Superior temporal gyrus (tissue), 1 donor: ENCODE results near the gene SLC22A15.
"Not testable (repeated sequence)": the region's sequence is repeated elsewhere in the genome, so short reads cannot be mapped to it uniquely, and the experiment has no call there.

Experiments
- DNase-seq: peaks from one replicate; pipeline ENCODE4 v3.0.0-alpha.2; 2016; ENCODE audit errors: extremely low spot score

The SLC22A15 gene

GRCh38 chr1:116031302-116031835, 55.1 kb downstream of the SLC22A15 start:
- no peak for DNase-seq

GRCh38 chr1:116033322-116033721, 57.0 kb downstream of the SLC22A15 start:
- DNase-seq: peak; percentile 93

- peak; percentile 6 for DNase-seq
Observed at GRCh38 chr1:116036255-116036654, 59.9 kb downstream of the SLC22A15 start.

- DNase-seq: no peak
Observed at GRCh38 chr1:116038679-116039078, 62.4 kb downstream of the SLC22A15 start.

GRCh38 chr1:116044071-116044470, 67.8 kb downstream of the SLC22A15 start:
- DNase-seq: no peak

GRCh38 chr1:116046933-116047332, 70.6 kb downstream of the SLC22A15 start:
- DNase-seq: not testable (repeated sequence)

GRCh38 chr1:116051896-116052295, 75.6 kb downstream of the SLC22A15 start:
- not testable (repeated sequence) for DNase-seq

- DNase-seq: no peak
Observed at GRCh38 chr1:116062201-116062600, 85.9 kb downstream of the SLC22A15 start.

- DNase-seq: no peak
Observed at GRCh38 chr1:116064616-116065015, 88.3 kb downstream of the SLC22A15 start.

GRCh38 chr1:116066868-116067565, 90.7 kb downstream of the SLC22A15 start:
- no peak for DNase-seq

- no peak for DNase-seq
Observed at GRCh38 chr1:116067566-116067890, 91.2 kb downstream of the SLC22A15 start.

GRCh38 chr1:116075575-116075974, 99.3 kb downstream of the SLC22A15 start:
- no peak for DNase-seq

GRCh38 chr1:116075990-116076389, 99.7 kb downstream of the SLC22A15 start:
- no peak for DNase-seq

- no peak for DNase-seq
Observed at GRCh38 chr1:116076831-116077230, 100.5 kb downstream of the SLC22A15 start.

GRCh38 chr1:116078699-116079223, 102.4 kb downstream of the SLC22A15 start:
- no peak for DNase-seq

GRCh38 chr1:116087628-116088027, 111.3 kb downstream of the SLC22A15 start:
- no peak for DNase-seq

- no peak for DNase-seq
Observed at GRCh38 chr1:116089870-116090269, 113.6 kb downstream of the SLC22A15 start.

GRCh38 chr1:116091083-116091482, 114.8 kb downstream of the SLC22A15 start:
- DNase-seq: no peak

GRCh38 chr1:116092752-116093489, 116.6 kb downstream of the SLC22A15 start:
- DNase-seq: no peak

GRCh38 chr1:116095027-116095426, 118.7 kb downstream of the SLC22A15 start:
- DNase-seq: no peak

GRCh38 chr1:116096013-116096618, 119.8 kb downstream of the SLC22A15 start:
- no peak for DNase-seq

- DNase-seq: no peak
Observed at GRCh38 chr1:116097626-116098025, 121.3 kb downstream of the SLC22A15 start.
